K562 (cell line): ENCODE results near the gene DENND4C. TPM values are rescaled to one million over a fixed set of nuclear protein-coding genes. Genes with fewer than 3 reads are reported as not detected.

Source experiments
- CHAMP1 ChIP-seq: fragments of 450-650 bp; IDR thresholded peaks from 2 replicates; pipeline ENCODE4 v1.6.1; 2016; ENCODE audit warnings: mild to moderate bottlenecking
- CTBP1 ChIP-seq: fragments of 450-650 bp; IDR thresholded peaks from 2 replicates; pipeline ENCODE4 v1.6.1; 2016; ENCODE audit warnings: borderline replicate concordance
- ELF1 ChIP-seq: fragments of 200-800 bp; sonication (Bioruptor generic); IDR thresholded peaks from 2 replicates; pipeline ENCODE4 v1.6.1; 2016; ENCODE audit warnings: missing genetic modification characterization, missing compliant biosample characterization
- EWSR1 ChIP-seq: fragments of 450-650 bp; IDR thresholded peaks from 2 replicates; pipeline ENCODE4 v1.6.1; 2018; ENCODE audit warnings: borderline replicate concordance, mild to moderate bottlenecking, low read depth, moderate library complexity; ENCODE audit not compliant: partially characterized antibody
- HDAC3 ChIP-seq: fragments of 450-650 bp; IDR thresholded peaks from 2 replicates; pipeline ENCODE4 v1.6.1; 2018; ENCODE audit warnings: borderline replicate concordance, mild to moderate bottlenecking, moderate library complexity; ENCODE audit not compliant: partially characterized antibody
- SP1 ChIP-seq: sonication (generic); formaldehyde crosslinking; IDR thresholded peaks from 2 replicates; pipeline ENCODE4 v1.8.1; 2022; ENCODE audit warnings: mild to moderate bottlenecking, missing genetic modification reagents
- THAP12 ChIP-seq: fragments of 250-450 bp; sonication (Bioruptor Pico); IDR thresholded peaks from 2 replicates; pipeline ENCODE4 v1.9.0; 2021; ENCODE audit warnings: mild to moderate bottlenecking, inconsistent platforms
- YY1 ChIP-seq, 3 experiments: IDR thresholded peaks; 2 replicates each; pipeline ENCODE4 v1.6.1; 2011; ENCODE audit warnings: low read length in 2 of 3, mild to moderate bottlenecking in 2 of 3, moderate library complexity in 2 of 3, borderline replicate concordance in 1 of 3, control low read depth in 1 of 3, low read depth in 1 of 3; ENCODE audit not compliant: insufficient read depth in 3 of 3, insufficient replicate concordance in 2 of 3, control insufficient read depth in 1 of 3, insufficient read length in 1 of 3; ENCODE audit errors: extremely low read depth in 1 of 3
- ZNF407 ChIP-seq: fragments of 450-650 bp; IDR thresholded peaks from 2 replicates; pipeline ENCODE4 v1.6.1; 2016; ENCODE audit warnings: low read depth
- ZNF41 ChIP-seq: fragments of 250-450 bp; sonication (Bioruptor Pico); conservative IDR thresholded peaks from 2 replicates; pipeline ENCODE4 v1.4.0; 2020; ENCODE audit warnings: mild to moderate bottlenecking
- ZNF444 ChIP-seq: fragments of 250-450 bp; sonication (Bioruptor Pico); IDR thresholded peaks from 2 replicates; pipeline ENCODE4 v1.4.0; 2020; ENCODE audit warnings: mild to moderate bottlenecking, moderate library complexity
- ZNF586 ChIP-seq: fragments of 450-650 bp; formaldehyde crosslinking; conservative IDR thresholded peaks from 2 replicates; pipeline ENCODE4 v1.4.0; 2020; ENCODE audit warnings: mild to moderate bottlenecking, moderate library complexity
- polyA plus RNA-seq, 8 experiments: library from polyadenylated mRNA; depleted of rRNA in 4 of 8; stranded (reverse) in 5 of 8; unstranded in 3 of 8; fragments of >200 nt; fragmentation: Nextera tagmentation in 2 of 8; fragmentation: Illumina TruSeq in 1 of 8; extraction: Ambion mirVana in 2 of 8; extraction: Trizol in 1 of 8; gene quantifications; 2 replicates each; pipeline versions ENCODE4 v1.2.1 to v1.2.3, GENCODE V29; 2011 to 2014; ENCODE audit warnings: inconsistent platforms in 1 of 8, missing spikeins in 1 of 8
- total RNA-seq, 7 experiments: library from RNA; depleted of rRNA in 6 of 7; stranded (reverse); fragments of >200 nt in 6 of 7; fragmentation: Illumina TruSeq in 2 of 7; extraction: Trizol in 2 of 7; gene quantifications; 2 replicates each; pipeline versions ENCODE4 v1.2.1 to v1.2.3, GENCODE V29; 2011 to 2021; ENCODE audit warnings: low replicate concordance in 1 of 7

DENND4C gene
- total and polyA plus RNA-seq, 9 of the 15 experiments (the other 6 are each of a cell fraction or from before 2014, with no cell fraction given): 4.8 to 31.8 (median 13.9) TPM

GRCh38 chr9:19408693-19409400 is 178.4 kb downstream of the DENND4C start, which contains the start of gene ACER2 (continued):
- TF ChIP-seq ZNF407 (no peak), ZNF444 (CRISPR knock-in tag) (no peak), SP1 (CRISPR knock-in tag) (peak; percentile 52), ZNF586 (CRISPR knock-in tag) (no peak), THAP12 (CRISPR knock-in tag) (0 out of 2 replicates have a peak, but pooled peaks have one; percentile 34), CTBP1 (peak; percentile 16; the same call in 1 of the 2 replicates), ELF1 (tag) (no peak), YY1 (IDR thresholded peaks at IDR 0.05; ENCODE audit: borderline replicate concordance in 1 of 3, control insufficient read depth in 1 of 3, extremely low read depth in 1 of 3, insufficient read depth in 3 of 3, insufficient read length in 1 of 3, insufficient replicate concordance in 2 of 3, low read depth in 1 of 3, low read length in 2 of 3) (peak in 1 of 3 experiments; percentile 44), CHAMP1 (no peak), EWSR1 (no peak), ZNF41 (CRISPR knock-in tag) (no peak), HDAC3 (no peak)
